Islet precursor cell (in vitro differentiated cells): Measurements from ENCODE around the gene ZFYVE1.
"Not testable (repeated sequence)": the region's sequence is repeated elsewhere in the genome, so short reads cannot be mapped to it uniquely, and the experiment has no call there.

Experiments used
- DNase-seq: peaks from one replicate; pipeline ENCODE4 v3.0.0-alpha.2; 2018

The ZFYVE1 gene

DNA sequence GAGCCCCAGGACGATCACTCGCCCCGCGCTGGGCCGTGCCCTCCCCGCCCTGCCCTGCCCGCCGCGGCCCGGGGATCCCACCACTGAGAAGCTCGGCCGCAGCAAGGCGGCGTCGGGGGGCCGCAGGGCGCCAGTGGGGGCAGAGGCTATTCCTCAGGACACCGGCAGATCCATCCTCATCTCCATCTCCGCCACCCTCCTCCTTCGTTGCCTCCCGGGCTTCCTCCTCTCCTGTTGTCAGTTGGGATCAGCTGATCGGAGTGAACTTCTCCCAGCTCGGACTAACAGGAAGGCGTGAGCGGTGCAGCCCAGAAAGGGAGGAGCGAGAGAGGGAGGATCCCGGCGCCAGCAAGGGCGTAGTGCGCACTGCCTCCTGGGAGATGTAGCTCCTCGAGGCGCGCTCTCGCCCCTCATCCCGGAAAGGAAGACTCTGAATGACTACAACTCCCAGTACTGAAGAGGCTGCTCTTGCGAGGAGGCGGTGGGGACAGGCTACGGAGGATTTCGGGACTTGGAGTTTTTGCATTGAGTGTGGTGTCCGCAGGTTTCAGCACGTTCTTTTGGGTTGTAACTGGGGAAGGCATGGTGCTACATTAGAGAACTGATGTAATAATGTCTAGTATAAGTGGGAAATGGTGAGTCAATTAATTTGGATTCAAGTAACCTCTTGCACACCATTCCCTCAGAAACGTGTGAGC lies at the start of gene ZFYVE1:
Gene ZFYVE1, minus strand, starts transcription at position 262 of the 698 bp plus-strand sequence. CDS start 2,598 bp downstream, outside the sequence.
- peak; percentile 100 for DNase-seq

GRCh38 chr14:73069585-73069984 lies 42.7 kb upstream of the ZFYVE1 start:
- DNase-seq, result no peak

GRCh38 chr14:73058922-73059673 lies 32.2 kb upstream of the ZFYVE1 start:
- DNase-seq, result peak; percentile 57

- peak; percentile 99 for DNase-seq
Measured at GRCh38 chr14:73058224-73058921, 31.5 kb upstream of the ZFYVE1 start, which contains the start of gene RBM25. TSS of gene RBM25 (plus strand) at chr14:73058534. CDS start at chr14:73071642, 13,108 bp downstream.

DNA sequence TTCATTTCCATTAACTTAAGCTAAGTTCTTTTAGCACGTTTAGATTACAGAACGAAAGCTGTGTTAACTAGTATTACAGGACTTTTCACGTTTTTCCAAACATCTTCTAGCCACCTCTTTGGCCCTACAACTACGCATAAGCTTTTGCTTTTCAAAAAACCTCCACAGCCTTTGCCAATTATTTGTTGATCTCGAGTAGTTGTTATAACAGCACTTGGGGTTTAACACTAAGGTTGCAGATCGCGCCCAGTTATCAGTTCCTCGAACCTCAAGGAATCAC lies 31.0 kb upstream of the ZFYVE1 start:
- no peak for DNase-seq

GRCh38 chr14:73055251-73055650 lies 28.3 kb upstream of the ZFYVE1 start:
- DNase-seq, result no peak

GRCh38 chr14:73049428-73049827 lies 22.5 kb upstream of the ZFYVE1 start:
- DNase-seq, result no peak

DNA sequence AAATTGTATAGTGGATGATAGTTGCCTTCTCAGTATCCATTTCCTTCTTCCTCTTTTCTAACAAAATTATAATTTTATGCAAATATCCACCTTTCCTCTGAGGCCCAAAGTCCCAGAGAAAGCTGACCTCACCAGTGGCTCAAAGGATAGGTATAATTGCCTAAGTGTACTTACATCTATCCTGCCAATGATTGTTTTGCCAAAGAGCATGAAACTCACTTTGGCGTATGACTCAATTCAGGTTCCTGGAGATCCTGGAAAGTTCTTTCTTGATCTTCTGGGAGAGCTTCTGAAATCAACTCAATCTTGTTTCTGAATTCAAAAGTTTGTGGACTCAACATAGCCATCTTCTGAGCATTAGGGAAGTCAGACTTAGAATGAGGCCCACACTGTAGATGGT lies 20.9 kb upstream of the ZFYVE1 start:
- no peak for DNase-seq

- not testable (repeated sequence) for DNase-seq
Measured at GRCh38 chr14:73036706-73037450, 10.0 kb upstream of the ZFYVE1 start.

- no peak for DNase-seq
Measured at GRCh38 chr14:73027984-73028383, 1.1 kb upstream of the ZFYVE1 start.

GRCh38 chr14:73027546-73027945 lies 640 bp upstream of the ZFYVE1 start:
- no peak for DNase-seq

DNA sequence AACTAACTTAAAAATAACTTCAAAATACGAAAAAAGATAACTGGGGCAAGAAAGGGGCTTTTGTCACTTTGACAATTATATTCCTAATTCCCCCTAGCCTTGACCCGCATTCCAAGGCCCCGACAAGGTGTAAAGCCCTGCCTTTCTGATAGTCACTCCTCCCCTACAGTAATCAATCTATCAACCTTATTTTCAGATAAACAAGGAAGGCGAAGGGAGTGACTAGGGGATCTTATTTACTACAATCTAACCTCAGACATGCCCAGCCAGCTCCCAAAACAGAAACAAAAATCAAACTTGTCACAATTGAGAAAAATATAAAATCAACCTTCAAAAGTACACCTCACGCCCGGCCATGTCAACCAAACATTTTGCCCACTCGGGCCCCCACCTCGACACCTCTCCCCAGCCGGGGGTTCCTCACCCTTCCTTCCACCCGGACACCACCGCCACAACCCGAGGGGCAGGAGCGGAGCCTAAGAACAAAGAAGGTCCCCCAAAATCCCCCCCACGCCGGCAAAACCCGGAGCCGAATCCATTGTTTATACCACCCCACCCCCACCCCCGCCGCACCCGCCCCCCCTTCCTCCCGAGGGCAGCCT lies 562 bp downstream of the ZFYVE1 start:
- DNase-seq, result no peak

DNA sequence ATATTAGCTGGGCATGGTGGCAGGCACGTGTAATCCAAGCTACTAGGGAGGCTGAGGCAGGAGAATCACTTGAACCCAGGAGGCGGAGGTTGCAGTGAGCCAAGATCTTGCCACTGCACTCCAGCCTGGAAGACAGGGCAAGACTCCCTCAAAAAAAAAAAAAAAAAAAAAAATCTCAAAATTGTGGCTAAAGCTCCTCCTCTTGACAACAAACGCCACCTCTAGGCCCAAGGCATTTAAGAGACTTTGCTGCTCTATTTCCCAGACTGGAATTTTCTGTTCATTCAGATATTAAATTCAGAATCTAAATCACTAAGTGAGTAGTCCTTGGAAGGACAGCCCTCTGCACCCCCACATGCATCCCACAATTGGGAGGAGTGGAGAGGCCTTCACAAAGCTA lies 1.4 kb downstream of the ZFYVE1 start:
- no peak for DNase-seq

GRCh38 chr14:73022051-73022450 lies 4.9 kb downstream of the ZFYVE1 start:
- DNase-seq, result no peak

GRCh38 chr14:73016011-73016410 lies 10.9 kb downstream of the ZFYVE1 start:
- DNase-seq, result not testable (repeated sequence)

DNA sequence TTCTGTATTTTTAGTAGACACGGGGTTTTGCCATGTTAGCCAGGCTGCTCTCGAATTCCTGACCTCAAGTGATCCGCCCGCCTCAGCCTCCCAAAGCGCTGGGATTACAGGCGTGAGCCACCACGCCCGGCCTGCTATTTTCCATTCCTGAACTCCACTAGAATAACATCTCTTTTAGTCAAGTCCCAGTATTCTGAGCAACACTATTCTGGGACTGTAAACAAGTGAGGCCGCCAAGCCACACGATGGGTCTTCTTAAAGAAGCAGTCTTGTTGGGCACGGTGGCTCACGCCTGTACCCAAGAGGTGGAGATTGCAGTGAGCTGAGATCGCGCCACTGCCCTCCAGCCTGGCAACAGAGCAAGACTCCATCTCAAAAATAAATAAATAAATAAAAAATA lies 11.4 kb downstream of the ZFYVE1 start:
- DNase-seq, result not testable (repeated sequence)

DNA sequence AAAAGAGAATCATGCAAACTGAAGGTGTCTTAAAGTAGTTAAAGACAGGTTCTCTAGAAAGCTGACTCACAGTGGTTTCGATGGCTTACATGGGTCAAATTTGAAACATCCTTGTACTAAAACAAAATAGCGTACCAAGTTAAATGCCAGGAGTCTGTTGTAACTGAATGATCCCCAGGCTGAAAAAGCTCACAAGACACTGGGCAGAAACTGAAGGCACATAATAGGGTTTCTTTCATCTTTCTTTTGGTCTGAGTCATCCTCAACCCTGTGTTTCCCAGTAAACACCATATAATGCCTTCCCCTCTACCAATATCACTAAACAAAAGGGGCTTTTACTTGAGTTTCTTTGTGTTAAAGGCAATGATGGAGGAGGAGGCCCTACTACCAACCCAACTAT lies 12.8 kb downstream of the ZFYVE1 start:
- no peak for DNase-seq

- DNase-seq, result not testable (repeated sequence)
Measured at GRCh38 chr14:73011189-73011588, 15.7 kb downstream of the ZFYVE1 start.

DNA sequence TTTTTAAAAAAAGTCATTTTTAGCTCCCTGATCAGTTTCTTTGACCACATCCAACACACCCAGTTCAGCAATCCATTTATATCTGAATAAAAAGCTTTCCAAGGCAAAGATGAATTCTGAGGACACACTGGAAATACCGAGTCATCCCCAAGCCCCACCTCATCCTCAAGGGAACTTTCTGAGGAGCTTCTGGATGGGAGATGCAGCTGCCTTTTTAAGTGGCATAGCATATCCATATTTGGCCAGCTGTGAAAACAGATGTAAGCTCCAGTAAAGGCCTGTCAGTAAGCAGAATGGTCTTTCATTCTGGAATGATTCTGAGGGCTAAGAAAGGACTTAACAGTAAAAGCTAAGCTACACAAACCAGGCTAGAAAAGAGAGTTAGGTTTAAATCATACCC lies 18.4 kb downstream of the ZFYVE1 start:
- DNase-seq, result no peak

DNA sequence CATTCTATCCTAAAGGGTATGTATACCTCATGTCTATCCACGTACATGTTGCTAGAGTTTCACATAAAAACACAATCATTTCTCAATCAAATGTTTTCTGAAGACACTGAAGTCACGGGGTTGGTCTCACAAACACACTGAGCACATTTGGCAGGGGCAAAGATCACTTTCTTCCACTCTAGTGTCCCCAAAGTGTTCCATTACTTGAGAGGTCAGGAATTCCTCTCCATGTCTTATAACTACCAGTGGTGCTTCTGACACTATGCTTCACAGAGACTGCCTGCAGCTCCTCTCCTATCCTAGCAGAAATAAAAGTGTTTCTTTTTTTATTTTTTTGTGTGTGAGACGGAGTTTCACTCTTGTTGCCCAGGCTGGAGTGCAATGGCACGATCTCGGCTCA lies 19.1 kb downstream of the ZFYVE1 start:
- no peak for DNase-seq

DNA sequence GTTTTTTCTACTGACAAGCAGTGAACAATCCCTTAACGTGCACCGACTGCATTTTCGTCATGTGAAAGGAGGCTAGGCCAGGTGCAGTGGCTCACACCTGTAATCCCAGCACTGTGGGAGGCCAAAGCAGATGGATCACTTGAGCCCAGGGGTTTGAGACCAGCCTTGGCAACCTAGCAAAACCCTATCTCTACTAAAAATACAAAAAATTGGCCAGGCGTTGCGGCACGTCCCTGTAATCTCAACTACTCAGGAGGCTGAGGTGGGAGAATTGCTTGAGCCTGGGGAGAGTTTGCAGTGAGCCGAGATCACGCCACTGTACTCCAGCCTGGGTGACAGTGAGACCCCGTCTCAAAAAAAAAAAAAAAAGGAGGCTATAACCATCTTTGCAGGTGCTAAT lies 22.3 kb downstream of the ZFYVE1 start:
- not testable (repeated sequence) for DNase-seq

- DNase-seq, result no peak
Measured at GRCh38 chr14:73003681-73004080, 23.2 kb downstream of the ZFYVE1 start.

- DNase-seq, result no peak
Measured at GRCh38 chr14:73000073-73000472, 26.8 kb downstream of the ZFYVE1 start.
